Activated CD8-positive, alpha-beta memory T cell treated with anti-CD3 and anti-CD28 coated beads for 48 hours (primary cell): ENCODE results near the gene CCND3.

Experiments used
- DNase-seq, 3 experiments: peaks; one replicate each; pipeline ENCODE4 v3.0.0-alpha.2; 2020; ENCODE audit warnings: low read depth in 2 of 3, low spot score in 2 of 3

Gene CCND3

GRCh38 chr6:41927253-41927652, 14.4 kb downstream of the CCND3 start:
- DNase-seq, result no peak

GRCh38 chr6:41922154-41922553, 19.5 kb downstream of the CCND3 start:
- DNase-seq, result no peak

DNA sequence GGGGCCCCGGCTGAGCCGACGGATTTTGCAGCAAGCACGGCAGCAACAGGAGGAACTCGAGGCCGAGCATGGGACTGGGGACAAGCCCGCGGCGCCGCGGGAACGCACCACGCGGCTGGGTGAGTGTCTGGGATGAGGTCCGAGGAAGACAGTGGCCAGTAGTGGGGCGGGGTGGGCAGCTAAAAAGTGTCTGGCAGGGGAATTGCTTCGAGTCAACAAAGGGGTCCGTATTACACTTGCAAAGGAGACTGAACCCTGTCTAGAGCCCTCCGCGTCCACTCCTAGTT, 20.0 kb downstream of the CCND3 start:
- DNase-seq, result no peak

DNA sequence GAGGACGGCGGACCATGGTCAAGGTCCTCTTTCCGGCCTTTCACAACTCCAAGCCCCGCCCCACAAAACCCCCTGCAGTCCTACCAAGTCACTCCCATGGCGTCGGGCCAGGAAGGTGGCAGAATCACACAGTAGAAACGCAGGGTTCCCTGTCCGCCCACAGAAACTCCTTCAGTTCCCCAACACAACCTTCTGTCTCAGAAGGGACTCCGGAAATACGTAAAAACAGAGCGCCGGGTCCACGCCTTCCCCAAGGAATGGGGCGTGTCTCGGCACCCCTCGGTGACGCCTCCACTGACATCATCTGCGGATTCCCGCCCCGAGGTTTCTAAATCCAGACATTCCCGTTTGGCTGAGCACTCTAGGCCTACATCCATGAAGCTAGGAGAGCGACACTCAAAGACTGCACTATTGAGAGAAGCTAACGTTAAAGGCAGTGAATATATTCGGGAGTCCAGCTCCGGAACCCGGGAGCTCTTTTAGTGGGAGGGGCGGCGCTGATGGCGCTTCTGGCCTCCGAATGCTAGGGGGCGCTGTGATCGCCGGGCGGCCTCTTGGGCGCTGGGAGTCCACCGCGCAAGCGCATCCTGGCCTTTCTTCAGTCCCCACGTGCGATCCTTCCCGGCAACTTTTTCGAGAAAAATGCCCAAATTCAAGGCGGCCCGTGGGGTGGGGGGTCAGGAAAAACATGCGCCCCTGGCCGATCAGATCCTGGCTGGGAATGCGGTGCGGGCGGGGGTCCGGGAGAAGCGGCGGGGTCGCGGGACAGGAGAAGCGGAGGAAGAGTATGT, 20.5 kb downstream of the CCND3 start, which contains the start of the genes BYSL and MED20:
Gene BYSL (plus strand): TSS at position 579 of the 791 bp plus-strand sequence. CDS start 64 bp downstream, at position 643.
Gene MED20 (minus strand): TSS at position 219 of the 791 bp plus-strand sequence. CDS start 121 bp downstream, at position 98.
- peak; percentile 89 to 96 (median 96) for DNase-seq

- no peak for DNase-seq
These were observed 24.1 kb downstream of the CCND3 start for GRCh38 chr6:41917528-41917927.

DNA sequence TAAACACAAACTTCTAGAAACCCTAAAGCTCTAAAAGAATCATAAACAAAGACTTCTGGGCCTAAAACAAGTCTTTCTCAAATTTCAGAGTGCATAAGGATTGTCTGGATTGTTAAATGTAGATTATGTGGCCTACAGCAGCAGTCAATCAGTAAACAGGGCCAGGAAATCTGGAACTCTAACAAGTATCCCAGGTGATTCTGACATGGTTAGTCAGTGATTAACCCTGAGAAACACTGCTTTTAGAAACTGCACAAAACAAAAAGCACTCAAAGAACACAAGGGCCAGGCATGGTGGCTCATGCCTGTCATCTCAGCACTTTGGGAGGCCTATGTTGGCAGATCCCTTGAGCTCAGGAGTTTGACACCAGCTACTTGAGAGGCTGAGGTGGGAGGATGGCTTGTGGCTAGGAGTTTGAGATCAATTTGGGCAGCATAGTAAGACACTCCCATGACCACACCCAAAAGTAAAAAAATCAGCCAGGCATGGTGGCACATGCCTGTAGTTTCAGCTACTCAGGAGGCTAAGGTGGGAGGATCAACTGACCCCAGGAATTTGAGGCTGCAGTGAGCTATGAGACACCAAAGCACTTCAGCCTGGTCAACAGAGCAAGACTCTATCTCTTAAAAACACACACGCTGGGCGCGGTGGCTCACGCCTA, 26.6 kb downstream of the CCND3 start:
- no peak for DNase-seq

- DNase-seq, result no peak
These were observed 27.3 kb downstream of the CCND3 start for GRCh38 chr6:41914343-41914742.

DNA sequence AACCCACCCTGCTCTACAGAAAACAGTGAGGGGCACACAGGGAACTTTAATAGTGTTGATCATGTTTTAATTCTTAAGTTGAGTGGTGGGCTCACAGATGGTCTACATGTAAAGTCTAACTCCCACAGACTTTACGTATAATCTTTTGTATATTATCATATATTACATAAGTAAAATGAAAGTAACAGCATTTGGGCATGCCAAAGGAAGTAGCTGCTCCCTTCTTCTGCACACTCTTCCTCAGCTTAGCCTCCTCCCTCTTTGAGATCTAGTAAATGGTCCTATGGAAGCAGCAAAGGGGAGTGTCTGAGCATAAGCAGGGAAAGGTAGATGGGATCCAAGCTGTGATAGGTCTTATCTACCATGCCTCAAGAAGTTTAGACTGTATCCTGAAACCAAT, 31.9 kb downstream of the CCND3 start:
- DNase-seq, result no peak

- peak in 1 of 3 experiments; percentile 11 for DNase-seq
These were observed 39.6 kb downstream of the CCND3 start for GRCh38 chr6:41901882-41902519.

- no peak for DNase-seq
These were observed 40.7 kb downstream of the CCND3 start for GRCh38 chr6:41900861-41901260.

- no peak for DNase-seq
These were observed 45.3 kb downstream of the CCND3 start for GRCh38 chr6:41896281-41896680.

GRCh38 chr6:41895300-41896233, 46.0 kb downstream of the CCND3 start, which contains the start of gene USP49:
TSS of gene USP49 (minus strand) at chr6:41895375. CDS start at chr6:41806983, 88,392 bp downstream.
- peak; percentile 78 to 86 (median 81) for DNase-seq

DNA sequence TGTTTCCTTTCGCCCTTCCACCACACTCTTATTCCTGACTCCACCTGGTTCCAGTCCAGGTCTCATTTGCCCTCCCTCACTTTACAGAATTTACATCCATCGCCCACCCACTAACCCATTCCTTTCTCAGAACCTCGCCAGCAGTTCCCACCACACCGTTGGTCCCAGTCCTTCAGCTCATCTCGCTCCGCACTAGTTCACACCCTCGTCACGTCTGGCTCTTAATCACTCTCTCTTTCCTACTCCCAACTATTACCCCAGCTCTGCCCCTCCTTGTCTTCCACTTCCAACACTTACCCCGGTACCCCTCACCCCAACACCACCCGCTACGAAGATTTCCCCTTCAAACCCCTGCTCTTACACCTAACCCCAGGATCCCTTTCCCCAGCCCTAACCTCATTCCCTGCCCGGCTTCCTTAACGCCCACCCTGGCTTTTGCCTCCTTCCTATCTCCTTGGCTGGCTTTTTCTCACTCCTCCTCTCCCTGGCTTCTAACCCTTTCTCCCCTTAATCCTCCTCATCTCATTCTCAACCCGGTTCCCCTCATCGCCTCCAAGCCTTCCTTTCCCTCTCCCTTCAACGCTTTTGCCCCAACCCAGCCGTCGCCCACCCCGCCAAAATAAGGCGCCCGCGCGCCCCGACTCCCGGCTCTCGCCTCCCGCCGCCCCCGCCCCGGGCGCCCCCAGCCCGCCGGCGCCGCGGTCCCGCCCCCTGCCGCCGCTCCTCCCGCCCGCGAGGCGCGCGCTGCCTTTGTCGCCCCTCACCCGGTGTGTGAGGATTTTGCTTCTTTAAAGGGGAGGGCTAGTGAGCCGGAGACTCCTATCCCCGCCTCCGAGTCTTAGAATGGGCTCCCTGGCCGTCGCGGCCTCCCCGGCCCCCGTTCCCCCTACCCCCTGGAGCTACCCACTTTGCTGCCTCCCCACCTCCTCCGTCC, 47.0 kb downstream of the CCND3 start:
- DNase-seq, result no peak

- DNase-seq, result no peak
These were observed 48.6 kb downstream of the CCND3 start for GRCh38 chr6:41892921-41893564.

- DNase-seq, result no peak
These were observed 54.3 kb downstream of the CCND3 start for GRCh38 chr6:41887331-41887751.

DNA sequence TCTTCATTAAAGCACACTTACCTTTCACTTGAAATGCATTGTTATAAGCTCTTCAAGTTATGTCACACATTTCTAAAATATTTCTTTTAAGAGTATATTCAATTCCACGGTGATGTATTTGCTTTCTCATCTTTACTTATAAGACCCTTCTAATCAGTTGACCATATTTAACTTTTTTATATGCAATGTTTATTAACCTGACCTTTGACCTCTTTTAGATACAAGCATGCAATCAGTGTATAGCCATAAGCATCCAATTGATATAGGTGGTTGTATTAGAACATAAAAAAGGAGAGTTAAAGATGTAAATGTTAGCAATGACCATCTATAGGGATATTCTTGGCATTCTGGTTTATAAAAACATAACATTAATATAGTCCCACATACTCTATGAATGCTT, 55.7 kb downstream of the CCND3 start:
- DNase-seq, result no peak

- DNase-seq, result no peak
These were observed 56.7 kb downstream of the CCND3 start for GRCh38 chr6:41884957-41885356.
